Measurements from ENCODE around the gene IL2RA. TPM values are rescaled to one million over a fixed set of nuclear protein-coding genes. Genes with fewer than 3 reads are reported as not detected.
"Not testable (repeated sequence)": the region's sequence is repeated elsewhere in the genome, so short reads cannot be mapped to it uniquely, and the experiment has no call there.

Gene IL2RA
- total RNA-seq, 1 donor from 2014 or later = 1.1 TPM

DNA sequence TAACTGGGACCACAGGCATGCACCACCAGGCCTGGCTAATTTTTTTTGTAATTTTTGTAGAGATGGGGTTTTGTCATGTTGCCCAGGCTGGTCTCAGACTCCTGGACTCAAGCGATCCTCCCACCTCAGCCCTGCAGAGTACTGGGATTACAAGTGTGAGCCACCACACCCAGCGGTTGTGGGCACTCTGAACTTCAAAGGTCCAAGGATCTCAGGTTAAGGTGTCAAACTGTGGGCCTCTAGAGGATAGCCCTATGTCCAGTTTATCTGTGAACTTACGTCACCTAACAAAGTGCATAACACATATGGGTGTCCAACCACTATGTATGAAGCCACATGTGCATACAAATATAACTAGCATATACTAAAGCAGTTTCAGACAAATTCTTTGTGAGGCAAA lies 3.2 kb upstream of the IL2RA start:
- DNase-seq (ENCODE audit: low spot score) (no peak), ATAC-seq (no peak)
- intact Hi-C loops (cut with DNase I) = no loop called here

GRCh38 chr10:6064726-6065125 lies 2.6 kb upstream of the IL2RA start:
- intact Hi-C loops (cut with DNase I); DNase-seq (ENCODE audit: low spot score); ATAC-seq: not testable (repeated sequence)

GRCh38 chr10:6064119-6064518 lies 2.0 kb upstream of the IL2RA start:
- ATAC-seq (no peak), DNase-seq (ENCODE audit: low spot score) (no peak)
- intact Hi-C loops (cut with DNase I) = no loop called here

- intact Hi-C loops (cut with DNase I) = no loop called here
- ATAC-seq (no peak), DNase-seq (ENCODE audit: low spot score) (no peak)
Measured at GRCh38 chr10:6061056-6061455, 1.1 kb downstream of the IL2RA start.

DNA sequence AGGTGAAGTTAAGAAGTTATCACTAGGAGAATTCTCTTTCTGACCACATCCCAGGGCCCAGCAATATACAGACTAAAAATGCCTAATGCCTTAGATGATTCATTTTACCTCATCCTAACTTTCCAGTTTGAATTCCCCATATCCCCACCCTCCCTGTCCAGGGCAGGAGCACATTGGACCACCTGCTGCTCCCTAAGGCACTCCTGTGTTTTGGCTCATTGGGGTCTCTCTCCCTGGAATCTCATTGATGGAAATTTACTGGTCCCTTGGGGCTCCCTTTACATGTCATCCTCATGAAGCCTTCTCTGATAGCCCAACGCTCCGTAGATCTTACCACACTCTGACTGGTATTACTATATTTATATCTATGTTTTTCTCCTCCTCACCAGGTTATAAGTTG lies 2.7 kb downstream of the IL2RA start:
- ATAC-seq (no peak), DNase-seq (ENCODE audit: low spot score) (no peak)
- intact Hi-C loops (cut with DNase I) = no loop called here

DNA sequence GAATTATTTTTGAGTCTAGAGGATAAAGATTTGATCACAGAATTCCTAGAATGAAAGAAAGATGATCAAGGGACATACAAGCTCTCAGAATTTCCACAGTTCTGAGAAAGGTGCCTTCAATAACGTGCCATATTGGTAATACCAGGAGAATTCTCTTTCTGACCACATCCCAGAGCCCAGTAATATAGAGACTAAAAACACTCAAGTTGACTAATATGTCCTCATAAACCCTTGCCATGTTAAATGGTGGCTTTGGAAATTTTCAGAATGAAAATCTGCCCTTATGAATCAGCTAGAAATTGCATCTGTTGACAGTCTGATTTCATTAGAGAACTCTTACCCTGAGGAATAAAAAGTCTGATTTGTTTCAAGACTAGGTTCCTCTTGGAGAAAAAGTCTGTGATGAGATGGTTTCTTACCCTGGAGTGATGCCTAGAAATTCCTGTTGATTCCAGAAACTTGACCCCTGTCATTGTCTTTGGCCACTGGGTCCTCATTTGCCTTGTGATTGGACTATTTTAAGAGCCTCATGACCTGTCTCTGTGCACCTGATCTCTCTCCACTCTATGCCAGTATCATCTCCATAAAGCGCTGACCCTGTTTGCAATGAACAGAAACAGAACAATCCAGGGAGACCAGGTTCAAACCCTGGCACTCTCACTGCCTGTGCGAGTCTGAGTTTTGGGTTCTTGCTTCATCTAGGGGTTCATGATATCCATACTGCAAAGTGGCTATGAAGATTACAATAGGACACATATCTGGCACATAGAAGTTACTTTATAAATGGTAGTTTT lies 3.3 kb downstream of the IL2RA start:
- no peak for ATAC-seq
- intact Hi-C loops (cut with DNase I) = no loop called here
- DNase-seq (ENCODE audit: low spot score) = no peak

GRCh38 chr10:6056411-6057135 lies 5.6 kb downstream of the IL2RA start:
- intact Hi-C loops (cut with DNase I) = no loop called here
- no peak for DNase-seq (ENCODE audit: low spot score)
- ATAC-seq = no peak

GRCh38 chr10:6055929-6056328 lies 6.2 kb downstream of the IL2RA start:
- intact Hi-C loops (cut with DNase I) = no loop called here
- ATAC-seq (no peak), DNase-seq (ENCODE audit: low spot score) (no peak)

DNA sequence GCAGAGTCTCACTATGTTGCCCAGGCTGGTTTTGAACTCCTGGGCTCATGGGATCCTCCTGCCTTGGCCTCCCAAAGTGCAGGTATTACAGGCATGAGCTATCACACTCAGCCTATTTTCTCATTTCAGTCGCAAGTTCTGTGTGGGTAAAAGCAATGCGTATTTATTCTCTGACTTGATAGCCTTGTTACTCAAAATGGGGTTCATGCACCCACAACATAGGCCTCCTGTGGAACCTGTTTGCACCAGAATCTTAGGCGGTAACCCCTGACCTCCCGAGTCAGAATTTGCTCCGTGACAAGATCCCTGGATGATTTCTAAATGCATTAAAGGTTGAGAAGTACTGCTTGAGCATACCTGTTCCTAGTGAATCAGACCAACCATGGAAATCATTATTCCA lies 7.3 kb downstream of the IL2RA start:
- intact Hi-C loops (cut with DNase I) = no loop called here
- DNase-seq (ENCODE audit: low spot score) = no peak
- no peak for ATAC-seq

- intact Hi-C loops (cut with DNase I) = no loop called here
- DNase-seq (ENCODE audit: low spot score) (no peak), ATAC-seq (no peak)
Measured at GRCh38 chr10:6053816-6054631, 8.1 kb downstream of the IL2RA start.

- intact Hi-C loops (cut with DNase I) = no loop called here
- no peak for ATAC-seq
Measured at GRCh38 chr10:6053303-6053702, 8.9 kb downstream of the IL2RA start.

DNA sequence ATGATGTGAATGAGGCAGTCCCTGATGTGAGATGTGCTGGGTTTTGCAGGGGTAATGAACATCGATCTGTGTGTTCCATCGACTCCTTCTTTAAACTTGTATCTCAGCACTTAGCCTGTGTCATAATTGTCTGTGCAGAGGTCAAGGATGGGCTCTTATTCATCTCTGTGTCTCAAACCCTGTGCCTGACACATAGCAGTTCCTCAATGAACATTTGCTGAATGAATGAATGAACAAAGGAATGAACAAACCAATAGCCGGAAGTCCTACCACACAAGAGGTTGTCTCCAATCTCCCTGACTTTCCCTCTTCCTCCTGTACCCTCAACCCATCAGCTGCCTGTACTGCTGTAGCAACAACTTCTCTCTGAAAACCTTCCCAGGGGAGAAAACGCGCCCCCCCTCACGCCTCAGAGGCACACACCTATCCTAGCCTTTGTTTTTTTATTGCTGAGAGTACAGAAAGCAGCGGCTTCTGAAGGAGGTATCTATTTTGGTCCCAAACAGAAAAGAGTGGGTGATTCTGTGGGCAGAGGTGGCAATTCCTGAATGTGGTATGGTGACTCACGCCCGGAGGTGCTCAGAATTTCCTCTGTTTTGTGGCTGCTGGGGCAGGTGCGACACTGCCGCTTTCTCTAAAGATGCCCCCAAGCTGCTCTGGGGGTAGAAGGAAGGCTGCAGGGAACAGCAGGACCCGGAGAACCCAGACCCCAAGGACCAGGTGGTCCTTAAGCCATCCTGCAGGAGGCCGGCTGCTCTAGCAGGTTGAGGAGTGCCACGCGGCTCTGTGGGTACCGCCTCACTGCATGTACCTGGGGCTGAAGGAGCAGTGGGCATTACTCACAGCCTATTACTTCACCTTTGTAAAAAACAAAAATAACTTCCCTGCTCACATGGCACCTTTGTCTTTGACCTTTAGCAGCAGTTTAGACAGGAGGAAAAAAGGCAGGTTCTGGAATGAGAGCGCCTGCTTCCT lies 9.6 kb downstream of the IL2RA start:
- intact Hi-C loops (cut with DNase I) = no loop called here
- ATAC-seq (no peak), DNase-seq (ENCODE audit: low spot score) (no peak)

More at GRCh38 chr10:6053303-6053702, 8.9 kb downstream of the IL2RA start:
- DNase-seq (ENCODE audit: low spot score) = no peak

DNA sequence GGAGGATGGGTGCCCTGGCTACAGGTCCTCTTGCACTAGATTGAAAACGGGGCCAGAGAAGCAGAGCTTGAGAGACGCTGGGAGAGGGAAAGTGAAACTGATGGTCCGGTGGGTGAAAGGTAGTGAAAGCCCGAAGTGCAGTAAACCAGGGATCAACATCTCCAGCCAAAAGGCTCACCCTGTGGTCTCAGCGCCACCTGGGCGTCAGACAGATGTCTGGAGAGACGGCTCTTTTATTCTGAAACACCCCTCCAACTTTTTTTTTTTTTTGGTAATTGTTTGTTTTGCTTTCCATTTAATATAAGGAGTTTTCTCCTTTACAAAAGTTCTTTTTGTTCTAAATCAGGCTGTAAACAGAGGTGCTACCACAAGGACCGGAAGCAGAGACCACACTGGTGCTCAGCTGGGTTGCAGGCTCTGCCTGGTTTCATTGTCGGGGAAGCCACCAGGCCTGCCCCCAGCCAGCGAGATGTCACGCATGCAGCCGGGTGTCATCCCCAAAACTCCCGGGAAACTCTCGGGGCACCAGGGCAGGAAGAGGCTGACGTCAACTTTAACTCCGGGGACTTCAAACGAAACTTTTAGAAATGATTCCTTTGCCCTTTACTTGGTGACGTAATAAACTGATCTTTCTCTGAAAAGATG lies 11.2 kb downstream of the IL2RA start:
- peak; percentile 91 for ATAC-seq
- intact Hi-C loops (cut with DNase I) = no loop called here
- peak; percentile 74 for DNase-seq (ENCODE audit: low spot score)

DNA sequence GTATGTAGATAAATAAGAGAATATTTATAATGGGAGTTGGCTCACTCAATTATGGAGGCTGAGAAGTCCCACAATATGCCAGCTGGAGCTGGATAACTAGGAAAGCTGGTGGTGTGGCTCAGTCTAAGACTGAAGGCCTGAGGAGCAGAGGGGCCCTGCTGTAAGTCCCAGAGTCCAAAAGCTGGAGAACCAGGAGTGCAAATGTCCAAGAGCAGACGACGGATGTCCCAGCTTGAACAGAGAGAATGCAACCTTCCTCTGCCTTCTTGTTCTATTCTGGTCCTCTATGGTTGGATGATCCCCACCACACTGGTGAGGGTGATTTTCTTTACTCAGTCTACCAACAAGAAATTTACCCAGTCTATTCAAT lies 13.2 kb downstream of the IL2RA start:
- ATAC-seq (no peak), DNase-seq (ENCODE audit: low spot score) (no peak)
- intact Hi-C loops (cut with DNase I) = no loop called here

GRCh38 chr10:6048281-6049030 lies 13.7 kb downstream of the IL2RA start:
- no peak for DNase-seq (ENCODE audit: low spot score)
- no peak for ATAC-seq
- intact Hi-C loops (cut with DNase I) = no loop called here

GRCh38 chr10:6047847-6048246 lies 14.3 kb downstream of the IL2RA start:
- DNase-seq (ENCODE audit: low spot score) (no peak), ATAC-seq (no peak)
- intact Hi-C loops (cut with DNase I) = no loop called here

DNA sequence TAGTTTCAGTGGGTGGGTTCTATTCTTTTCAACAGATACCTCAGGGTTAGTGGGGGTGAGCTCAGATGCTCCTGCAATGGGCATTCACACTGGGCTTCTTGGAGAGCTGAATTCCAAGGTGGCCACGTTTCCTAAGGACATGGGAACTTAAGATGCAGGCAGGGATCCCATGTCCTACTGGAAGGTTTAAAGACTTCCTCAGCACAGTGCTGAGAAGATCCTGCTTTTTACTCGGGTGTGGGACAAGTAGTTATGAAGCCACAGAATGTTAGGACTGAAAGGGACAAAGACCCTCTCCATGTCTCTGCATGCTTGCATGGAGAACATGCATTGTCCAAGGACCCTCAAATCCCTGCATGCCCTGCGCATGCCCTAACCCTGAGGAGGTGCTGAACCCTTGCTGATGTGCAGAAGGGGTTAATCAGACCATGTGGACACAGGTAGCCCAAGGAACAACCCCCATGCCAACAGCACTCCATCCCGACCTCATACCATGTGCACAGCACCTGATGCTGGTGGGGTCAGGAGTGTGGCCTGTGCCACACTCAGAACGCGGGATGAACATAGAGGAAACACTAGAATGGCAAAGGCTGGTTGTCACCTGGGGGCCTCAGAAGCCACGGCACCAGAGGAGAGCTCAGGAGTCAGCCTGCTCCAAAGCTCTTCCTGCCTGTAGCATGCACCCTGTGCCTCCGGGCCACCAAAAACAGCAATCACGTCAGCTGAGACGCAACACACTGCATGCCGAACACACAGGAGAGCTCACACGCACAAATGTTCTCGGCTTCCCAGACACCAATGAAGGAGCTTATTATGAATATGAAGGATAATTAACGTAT lies 15.2 kb downstream of the IL2RA start:
- ATAC-seq (no peak), DNase-seq (ENCODE audit: low spot score) (no peak)
- intact Hi-C loops (cut with DNase I) = no loop called here

Data from sciatic nerve (tissue), 2 donors.